NB4 (cell line): ENCODE measurements around the gene F7.

Experiments used
- CTCF ChIP-seq: IDR thresholded peaks from one replicate; pipeline ENCODE4 v1.5.1; 2012; ENCODE audit warnings: low read depth, low read length
- TF ChIP-seq, protein P1 (sequence below): IDR thresholded peaks from 2 replicates; pipeline ENCODE4 v1.6.1; 2011; ENCODE audit warnings: low read depth, low read length

DNA sequence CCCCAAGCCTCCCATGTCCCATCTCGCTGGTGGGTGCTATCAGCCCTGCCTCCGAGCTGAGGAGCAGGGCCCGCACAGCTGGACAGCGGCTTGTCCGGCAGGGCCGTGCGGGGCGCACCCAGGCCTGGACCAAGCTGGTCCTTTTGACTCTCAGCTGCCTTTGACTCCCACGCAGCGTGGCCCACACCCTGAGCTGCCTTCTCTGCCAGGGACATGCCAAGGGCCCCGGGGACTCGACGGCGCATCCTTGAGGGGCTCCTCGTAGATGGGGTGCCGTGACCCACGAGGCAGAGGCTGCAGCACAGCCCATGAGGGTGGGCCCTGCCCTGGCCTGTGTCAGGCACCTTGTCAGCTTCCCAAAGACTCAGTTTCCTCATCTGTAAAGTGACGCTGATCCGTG, 38.8 kb upstream of the F7 start:
- TF ChIP-seq CTCF = no peak
- TF ChIP-seq, protein P1, sequence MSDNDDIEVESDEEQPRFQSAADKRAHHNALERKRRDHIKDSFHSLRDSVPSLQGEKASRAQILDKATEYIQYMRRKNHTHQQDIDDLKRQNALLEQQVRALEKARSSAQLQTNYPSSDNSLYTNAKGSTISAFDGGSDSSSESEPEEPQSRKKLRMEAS = no peak
